A549 treated with RU486 at 1 μM for 4 hours (cell line): ENCODE data around the gene EN1. TPM values are rescaled to one million over a fixed set of nuclear protein-coding genes. Genes with fewer than 3 reads are reported as not detected.

ENCODE experiments used
- total RNA-seq: library from RNA; stranded (reverse); fragments of 200-300 nt; extraction: Qiagen RNA extraction; gene quantifications from 5 replicates; pipeline ENCODE4 v1.2.3, GENCODE V29; 2022; ENCODE audit warnings: low read depth

EN1 gene
- total RNA-seq, result 1.1 to 1.4 TPM (median 1.3 TPM) in 5 replicates

DNA sequence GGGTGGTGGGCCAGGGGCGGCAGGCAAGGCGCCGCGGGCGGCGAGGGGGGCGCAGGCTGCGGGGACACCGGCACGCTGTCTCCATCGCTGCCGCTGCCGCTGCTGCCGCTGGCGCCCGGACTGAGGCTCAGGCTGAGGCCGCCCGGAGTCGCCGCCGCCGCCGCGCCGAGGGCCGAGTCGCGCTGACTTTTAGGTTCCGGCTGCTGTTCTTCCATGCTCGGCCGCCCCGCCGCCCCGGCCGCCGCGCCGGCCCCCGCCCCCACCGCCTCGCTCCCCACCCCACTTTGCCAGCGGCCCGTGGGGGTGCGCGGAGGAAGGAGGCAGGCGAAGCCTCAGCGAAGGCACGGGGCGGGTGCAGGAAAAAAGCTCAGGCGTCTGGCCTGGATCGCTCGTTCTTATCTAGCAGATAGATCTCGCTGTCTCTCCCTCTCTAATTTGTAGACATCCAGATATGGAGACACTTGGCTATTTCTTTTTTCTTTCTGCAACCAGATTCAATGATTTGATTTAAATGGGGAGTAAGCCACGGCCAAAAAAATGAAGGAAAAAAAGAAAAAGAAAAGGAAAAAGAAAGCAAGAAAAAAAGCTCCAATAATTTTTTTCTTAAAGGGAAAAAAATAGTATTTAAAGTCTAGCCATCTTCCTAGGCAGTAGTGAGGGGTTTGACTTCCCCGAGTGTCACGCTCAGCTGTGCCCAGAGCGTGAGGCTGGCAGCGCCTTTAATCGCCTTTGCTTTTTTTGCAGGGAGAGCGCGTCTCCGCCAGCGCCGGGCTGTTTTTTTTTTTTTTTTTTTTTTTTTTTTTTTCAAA lies at the start of gene EN1:
TSS of gene EN1 (minus strand) at position 696 of the 809 bp plus-strand sequence. CDS start at position 215, 481 bp downstream.

Other genes with a start within 250 kb of the EN1 start
- 0.08 to 0.23 TPM in 2 of 5 replicates, not detected in the others for gene MARCO, start 94.5 kb upstream of the EN1 start, total RNA-seq